Mesenteric fat pad (tissue), 1 donor: Measurements from ENCODE around the gene PRSS2. TPM values are rescaled to one million over a fixed set of nuclear protein-coding genes. Genes with fewer than 3 reads are reported as not detected.
"Not testable (repeated sequence)": the region's sequence is repeated elsewhere in the genome, so short reads cannot be mapped to it uniquely, and the experiment has no call there.

Experiments used
- DNase-seq: peaks from one replicate; pipeline ENCODE4 v3.0.0-alpha.2; 2020; ENCODE audit warnings: low spot score
- long read RNA-seq: library from polyadenylated mRNA; unstranded; transcript quantifications from one replicate; pipeline ENCODE4 v2.0.0, GENCODE V29; 2020
- total RNA-seq: library from RNA; stranded (reverse); fragmentation: NEBNext Ultra II Directional; extraction: Animal tissue kit (Norgen Biotek cat#: 25700); gene quantifications from one replicate; pipeline ENCODE4 v1.2.1, GENCODE V29; 2021
- donor health status: DM: yes; HTN: yes; CAD: no.

PRSS2 gene
- total RNA-seq: 9.3 TPM
- long read RNA-seq: 0 reads

- DNase-seq: no peak
Observed at GRCh38 chr7:142770661-142771352, at the start of gene PRSS2. PRSS2 (plus strand) TSS chr7:142770970; CDS start chr7:142770983, 13 bp downstream.

GRCh38 chr7:142720986-142721385 lies 49.8 kb upstream of the PRSS2 start:
- no peak for DNase-seq

GRCh38 chr7:142722248-142722794 lies 48.4 kb upstream of the PRSS2 start:
- DNase-seq: no peak

- no peak for DNase-seq
Observed at GRCh38 chr7:142733271-142733670, 37.5 kb upstream of the PRSS2 start.

DNA sequence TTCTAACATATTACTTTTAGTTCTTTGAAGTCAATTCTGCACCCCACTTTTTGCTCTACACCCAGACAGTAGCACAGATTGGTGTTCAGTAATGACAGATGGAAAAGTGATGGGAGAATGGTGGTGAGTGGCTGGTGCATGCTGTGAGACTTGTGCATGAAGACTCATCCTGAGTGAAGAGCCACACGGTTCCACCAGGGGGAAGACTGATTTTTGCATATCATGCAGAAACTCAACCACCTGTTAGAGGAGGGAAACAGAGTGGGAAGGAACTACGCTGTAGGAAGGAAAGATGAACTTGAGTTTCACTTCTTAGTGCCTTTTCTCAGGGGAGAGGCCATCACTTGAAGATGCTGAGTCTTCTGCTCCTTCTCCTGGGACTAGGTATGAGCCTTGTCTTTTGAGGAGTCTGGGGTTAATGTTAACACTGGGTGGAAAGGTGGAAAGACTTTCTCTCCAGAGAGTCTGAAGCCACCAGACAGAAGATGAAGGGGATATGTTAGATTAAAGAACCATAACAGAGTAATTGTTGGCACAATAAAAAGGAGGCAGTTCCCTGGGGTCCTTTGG lies 30.8 kb upstream of the PRSS2 start:
- no peak for DNase-seq

DNA sequence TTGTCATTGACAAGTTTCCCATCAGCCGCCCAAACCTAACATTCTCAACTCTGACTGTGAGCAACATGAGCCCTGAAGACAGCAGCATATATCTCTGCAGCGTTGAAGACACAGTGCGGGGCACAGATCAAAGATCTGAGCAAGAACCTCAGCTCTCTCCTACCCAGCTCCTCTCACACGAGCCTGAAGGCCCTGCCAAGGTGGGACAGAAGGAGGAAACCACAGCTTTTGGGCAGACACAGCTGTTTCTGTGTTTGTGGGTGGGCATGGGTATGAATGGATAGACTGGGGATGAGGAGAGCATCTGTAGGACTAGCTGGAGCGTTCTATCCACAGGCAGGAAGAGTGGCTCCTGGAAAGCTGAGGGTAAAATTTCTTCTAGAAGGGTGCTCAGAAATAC lies 30.0 kb upstream of the PRSS2 start:
- DNase-seq: no peak

DNA sequence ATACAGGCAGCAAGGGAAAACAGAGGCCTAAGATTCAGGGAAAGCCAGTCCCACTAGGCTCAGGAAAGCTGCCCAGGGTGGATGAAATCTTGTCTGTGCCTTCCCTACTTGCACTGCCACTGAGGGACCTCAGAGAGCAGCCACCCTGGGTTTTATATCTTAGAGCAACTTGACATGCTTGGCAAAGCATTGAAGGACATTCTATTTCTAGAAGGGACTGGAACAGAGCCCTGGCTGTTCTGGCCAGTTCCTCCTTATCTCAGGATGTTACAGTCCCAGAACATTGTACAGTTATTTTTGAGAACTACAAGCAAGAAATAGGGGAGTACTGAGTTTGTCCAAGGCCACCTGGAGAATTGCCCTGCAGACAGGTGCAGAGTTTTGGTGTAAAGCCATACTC lies 28.8 kb upstream of the PRSS2 start:
- not testable (repeated sequence) for DNase-seq

DNA sequence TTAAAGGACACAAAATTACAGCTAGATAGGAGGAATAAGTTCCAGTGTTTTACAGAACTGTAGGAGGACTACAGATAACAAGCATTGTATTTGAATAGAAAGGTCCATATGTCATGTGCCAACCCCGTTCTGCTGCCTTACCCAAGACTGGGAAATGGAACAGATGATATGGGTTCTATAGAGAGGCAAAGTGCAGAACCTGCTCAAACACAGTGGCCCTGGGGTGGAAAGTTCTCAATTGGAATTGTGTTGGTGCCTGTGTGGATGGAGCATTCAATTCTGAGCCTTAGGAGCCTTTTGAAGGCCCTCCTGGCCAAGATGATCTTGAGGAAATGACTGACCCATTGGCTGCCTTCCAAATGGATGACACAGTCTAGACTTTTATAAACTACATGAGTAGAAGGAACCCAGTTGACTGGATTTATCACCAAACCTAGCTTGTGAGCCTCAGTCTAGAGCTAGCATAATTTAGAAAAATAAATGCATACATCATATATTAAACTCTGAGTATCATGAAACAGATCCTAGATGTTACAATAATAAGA lies 25.6 kb upstream of the PRSS2 start:
- no peak for DNase-seq

DNA sequence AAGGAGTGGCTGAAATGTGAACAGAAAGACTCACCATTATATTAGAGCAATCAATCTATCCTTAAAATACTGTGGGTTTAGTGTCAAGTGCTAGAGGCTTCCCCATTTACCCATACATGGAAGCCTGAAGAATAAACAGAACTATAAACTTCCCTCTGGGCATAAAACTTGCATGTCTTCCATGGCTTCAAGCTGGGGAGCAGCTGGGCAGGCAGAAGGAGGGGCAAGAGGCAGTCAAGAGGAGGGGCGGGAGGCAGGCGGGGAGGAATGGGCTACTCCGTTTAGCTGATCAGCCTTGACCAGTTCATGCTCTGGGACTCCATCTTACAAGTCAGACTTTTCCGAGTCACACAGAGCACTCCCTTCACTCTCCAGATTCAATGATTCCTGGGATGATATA lies 25.0 kb upstream of the PRSS2 start:
- no peak for DNase-seq

- DNase-seq: no peak
Observed at GRCh38 chr7:142746264-142746663, 24.5 kb upstream of the PRSS2 start.

- not testable (repeated sequence) for DNase-seq
Observed at GRCh38 chr7:142748410-142748809, 22.4 kb upstream of the PRSS2 start.

- peak; percentile 55 for DNase-seq
Observed at GRCh38 chr7:142749218-142749993, 21.4 kb upstream of the PRSS2 start, which contains the start of gene PRSS1. PRSS1 (plus strand) TSS chr7:142749472; CDS start chr7:142749485, 13 bp downstream.

DNA sequence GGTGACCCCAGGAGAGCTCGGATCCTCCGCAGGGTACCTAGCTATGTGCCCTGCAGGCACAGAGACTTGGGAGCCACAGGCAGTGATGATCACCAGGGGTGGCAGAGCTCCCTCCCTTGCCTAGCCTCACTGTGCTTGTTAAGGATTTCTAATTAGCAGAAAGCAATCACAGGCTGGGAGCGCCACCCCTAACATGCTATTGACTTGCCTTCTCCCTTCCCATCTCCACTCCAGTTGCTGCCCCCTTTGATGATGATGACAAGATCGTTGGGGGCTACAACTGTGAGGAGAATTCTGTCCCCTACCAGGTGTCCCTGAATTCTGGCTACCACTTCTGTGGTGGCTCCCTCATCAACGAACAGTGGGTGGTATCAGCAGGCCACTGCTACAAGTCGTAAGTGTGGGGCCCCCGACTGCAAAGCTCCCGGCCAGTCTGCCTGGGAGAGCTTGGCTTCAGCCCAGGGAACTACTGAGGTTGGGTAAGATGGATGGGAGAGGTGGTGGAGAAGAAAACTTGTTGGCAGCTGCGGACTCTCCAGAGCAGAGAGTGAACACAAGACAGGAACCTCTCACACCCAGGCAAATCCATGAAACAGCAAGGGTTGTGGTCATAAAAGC lies 20.3 kb upstream of the PRSS2 start:
- DNase-seq: peak; percentile 57

DNA sequence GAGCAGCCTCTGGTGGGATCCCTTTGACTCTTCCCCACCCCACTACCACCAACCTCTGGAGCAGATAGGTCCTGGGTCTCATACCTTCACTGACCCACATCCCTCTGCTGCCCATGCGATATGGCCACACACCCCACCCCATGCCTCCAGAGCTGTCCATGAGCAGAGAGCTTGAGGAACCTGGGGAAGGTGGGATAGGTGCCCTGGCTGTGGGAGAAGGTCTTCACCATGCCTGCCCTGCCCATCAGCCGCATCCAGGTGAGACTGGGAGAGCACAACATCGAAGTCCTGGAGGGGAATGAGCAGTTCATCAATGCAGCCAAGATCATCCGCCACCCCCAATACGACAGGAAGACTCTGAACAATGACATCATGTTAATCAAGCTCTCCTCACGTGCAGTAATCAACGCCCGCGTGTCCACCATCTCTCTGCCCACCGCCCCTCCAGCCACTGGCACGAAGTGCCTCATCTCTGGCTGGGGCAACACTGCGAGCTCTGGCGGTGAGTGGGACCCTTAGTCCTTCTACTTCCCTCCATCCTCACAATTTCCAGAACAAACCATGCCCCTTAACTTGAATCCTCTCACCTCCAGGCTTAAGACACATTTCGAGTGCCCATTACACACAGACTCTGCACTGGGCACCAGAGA lies 19.1 kb upstream of the PRSS2 start:
- peak; percentile 76 for DNase-seq

GRCh38 chr7:142752376-142753225 lies 18.2 kb upstream of the PRSS2 start:
- DNase-seq: peak; percentile 30

DNA sequence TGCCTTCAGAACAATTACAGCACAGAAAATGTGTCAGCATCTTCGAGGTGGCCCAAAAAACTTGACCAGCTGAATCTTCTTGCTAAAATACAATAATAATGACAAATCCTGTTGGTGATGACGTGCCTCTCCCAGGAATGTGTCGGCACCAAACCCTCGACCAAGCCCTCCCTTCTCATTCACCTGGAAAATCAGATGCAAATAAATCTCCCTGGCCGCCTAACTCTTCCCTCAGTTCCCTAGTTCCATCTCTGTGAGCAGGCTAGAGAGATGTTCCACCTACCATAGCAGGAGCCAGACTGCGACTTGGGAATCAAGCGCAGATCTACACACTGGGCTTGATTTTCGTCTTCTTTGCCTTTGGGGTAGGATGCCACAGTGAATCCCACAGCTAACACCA lies 17.4 kb upstream of the PRSS2 start:
- DNase-seq: no peak

- not testable (repeated sequence) for DNase-seq
Observed at GRCh38 chr7:142753925-142754491, 16.8 kb upstream of the PRSS2 start.

- DNase-seq: no peak
Observed at GRCh38 chr7:142754681-142755575, 15.8 kb upstream of the PRSS2 start.
